ENCODE data around the gene TMF1.

DNA sequence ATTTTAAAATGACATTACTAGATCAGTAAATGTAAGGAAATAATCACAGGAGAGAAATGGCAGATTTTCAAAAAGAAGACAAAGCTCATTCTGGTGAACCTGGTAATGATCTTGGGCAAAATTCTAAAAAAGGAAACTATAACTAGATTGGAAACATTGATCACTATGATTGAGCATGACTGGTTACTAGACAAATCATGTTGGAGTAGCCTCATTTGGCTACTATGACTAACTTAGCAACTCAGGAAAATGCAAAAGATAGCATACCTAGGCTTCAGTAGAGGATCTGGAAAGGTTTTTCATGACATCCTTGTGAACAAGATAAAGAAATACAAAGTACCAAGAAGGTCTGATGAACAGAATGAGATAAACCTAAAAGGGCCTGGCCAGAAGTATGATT, 7.6 kb upstream of the TMF1 start:
- TF ChIP-seq, protein P1, sequence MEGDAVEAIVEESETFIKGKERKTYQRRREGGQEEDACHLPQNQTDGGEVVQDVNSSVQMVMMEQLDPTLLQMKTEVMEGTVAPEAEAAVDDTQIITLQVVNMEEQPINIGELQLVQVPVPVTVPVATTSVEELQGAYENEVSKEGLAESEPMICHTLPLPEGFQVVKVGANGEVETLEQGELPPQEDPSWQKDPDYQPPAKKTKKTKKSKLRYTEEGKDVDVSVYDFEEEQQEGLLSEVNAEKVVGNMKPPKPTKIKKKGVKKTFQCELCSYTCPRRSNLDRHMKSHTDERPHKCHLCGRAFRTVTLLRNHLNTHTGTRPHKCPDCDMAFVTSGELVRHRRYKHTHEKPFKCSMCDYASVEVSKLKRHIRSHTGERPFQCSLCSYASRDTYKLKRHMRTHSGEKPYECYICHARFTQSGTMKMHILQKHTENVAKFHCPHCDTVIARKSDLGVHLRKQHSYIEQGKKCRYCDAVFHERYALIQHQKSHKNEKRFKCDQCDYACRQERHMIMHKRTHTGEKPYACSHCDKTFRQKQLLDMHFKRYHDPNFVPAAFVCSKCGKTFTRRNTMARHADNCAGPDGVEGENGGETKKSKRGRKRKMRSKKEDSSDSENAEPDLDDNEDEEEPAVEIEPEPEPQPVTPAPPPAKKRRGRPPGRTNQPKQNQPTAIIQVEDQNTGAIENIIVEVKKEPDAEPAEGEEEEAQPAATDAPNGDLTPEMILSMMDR (conservative IDR thresholded peaks at IDR 0.05 in 1 of 2, IDR thresholded peaks at IDR 0.05 in 1 of 2; ENCODE audit: extremely low read depth in 1 of 2, insufficient read depth in 1 of 2, low read depth in 1 of 2, low read length in 2 of 2), result no peak
- no peak for TF ChIP-seq EZH2 (IDR thresholded peaks at IDR 0.05; ENCODE audit: borderline replicate concordance, low read length)

Data from mammary epithelial cell (primary cell).